H1 (cell line): Measurements from ENCODE around the gene EEF1A2. TPM values are rescaled to one million over a fixed set of nuclear protein-coding genes. Genes with fewer than 3 reads are reported as not detected.

Source experiments
- CBX5 ChIP-seq: fragments of 300-800, 300-1000 bp; sonication (generic); IDR thresholded peaks from 2 replicates; pipeline ENCODE4 v1.7.1; 2016; ENCODE audit warnings: antibody characterized with exemption, low read length, low read depth
- GABPA ChIP-seq: IDR thresholded peaks from 2 replicates; pipeline ENCODE4 v1.6.1; 2011; ENCODE audit warnings: mild to moderate bottlenecking, low read length, moderate library complexity, borderline replicate concordance; ENCODE audit not compliant: insufficient read depth
- GTF2F1 ChIP-seq: IDR thresholded peaks from 2 replicates; pipeline ENCODE4 v1.6.1; 2012; ENCODE audit warnings: low read depth, low read length, improper control_type of control experiment, borderline replicate concordance
- KDM5A ChIP-seq: fragments of 200-600 bp; IDR thresholded peaks from 2 replicates; pipeline ENCODE4 v1.7.1; 2012; ENCODE audit warnings: mild to moderate bottlenecking, low read length, inconsistent platforms, mixed read lengths
- POU5F1 ChIP-seq: IDR thresholded peaks from 2 replicates; pipeline ENCODE4 v1.6.1; 2011; ENCODE audit warnings: low read depth, mild to moderate bottlenecking, low read length, moderate library complexity
- TAF7 ChIP-seq: optimal IDR thresholded peaks from 2 replicates; pipeline ENCODE3; 2011; ENCODE audit warnings: low read depth, mild to moderate bottlenecking, inconsistent platforms, low read length, moderate library complexity, borderline replicate concordance
- YY1 ChIP-seq: IDR thresholded peaks from 2 replicates; pipeline ENCODE4 v1.6.1; 2011; ENCODE audit warnings: low read depth, mild to moderate bottlenecking, low read length
- polyA plus RNA-seq, 7 experiments: library from polyadenylated mRNA; depleted of rRNA in 3 of 7; stranded (reverse) in 5 of 7; unstranded in 2 of 7; fragments of >200 nt in 5 of 7; fragments of 200-250 nt in 2 of 7; gene quantifications; 1 replicate in 5 of 7; 2 replicates in 1 of 7; 4 replicates in 1 of 7; pipeline versions ENCODE4 v1.2.1 to v1.2.3, GENCODE V29; 2011 to 2013; ENCODE audit warnings: missing spikeins in 2 of 7, mixed read lengths in 2 of 7
- total RNA-seq: library from RNA; stranded (reverse); fragmentation: NEBNext Ultra II Directional; extraction: Animal tissue kit (Norgen Biotek cat#: 25700); gene quantifications from 2 replicates; pipeline ENCODE4 v1.2.1, GENCODE V29; 2021

The EEF1A2 gene
- total and polyA plus RNA-seq, 2 of the 8 experiments (the other 6 are each of a cell fraction or from before 2014, with no cell fraction given) = 7.4 to 25.8 TPM

DNA sequence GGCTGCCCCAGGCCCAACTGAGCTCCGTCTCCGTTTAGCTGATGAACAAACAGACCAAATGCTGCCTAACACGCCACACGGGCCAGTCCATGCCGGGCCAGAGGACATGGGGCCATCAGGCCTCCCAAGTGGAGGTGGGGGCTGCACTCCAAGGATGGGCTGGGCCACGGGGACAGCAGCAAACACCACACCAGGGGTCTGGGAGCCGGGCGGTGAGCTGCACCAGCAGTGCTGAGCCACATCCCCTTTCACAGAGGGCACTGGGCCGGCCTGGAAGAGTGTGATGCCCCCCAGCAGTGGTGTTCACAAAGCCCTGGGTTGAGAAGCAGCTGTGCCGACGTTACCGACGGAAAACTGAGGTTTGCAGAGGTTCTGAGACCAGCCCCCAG lies 29.2 kb downstream of the EEF1A2 start (continued):
- TF ChIP-seq YY1 (no peak), POU5F1 (no peak), CBX5 (no peak), GTF2F1 (no peak), GABPA (no peak), KDM5A (no peak), TAF7 (no peak)
